SK-N-SH treated with all-trans-retinoic acid at 6 μM for 48 hours (cell line): Measurements from ENCODE around the gene RBM33.

Source experiments
- BACH2 ChIP-seq: fragments of 250-450 bp; sonication (Bioruptor Pico); IDR thresholded peaks from 2 replicates; pipeline ENCODE4 v1.9.0; 2021; ENCODE audit warnings: mild to moderate bottlenecking, borderline replicate concordance
- GLIS3 ChIP-seq: fragments of 250-450 bp; sonication (Bioruptor Pico); IDR thresholded peaks from 2 replicates; pipeline ENCODE4 v1.5.0; 2020; ENCODE audit warnings: mild to moderate bottlenecking, moderate library complexity
- ISL1 ChIP-seq: fragments of 250-450 bp; sonication (Bioruptor Pico); IDR thresholded peaks from 2 replicates; pipeline ENCODE4 v2.1.2; 2022; ENCODE audit warnings: mild to moderate bottlenecking, moderate library complexity
- OSR1 ChIP-seq: fragments of 250-450 bp; sonication (Bioruptor Pico); IDR thresholded peaks from 2 replicates; pipeline ENCODE4 v1.8.0; 2022; ENCODE audit warnings: moderate library complexity, mild to moderate bottlenecking, inconsistent platforms
- PPARA ChIP-seq: fragments of 250-450 bp; sonication (Bioruptor Pico); IDR thresholded peaks from 2 replicates; pipeline ENCODE4 v1.5.0; 2020; ENCODE audit warnings: mild to moderate bottlenecking, borderline replicate concordance
- RARB ChIP-seq: fragments of 250-450 bp; sonication (Bioruptor Pico); IDR thresholded peaks from 2 replicates; pipeline ENCODE4 v1.8.0; 2021; ENCODE audit warnings: mild to moderate bottlenecking, moderate library complexity
- TOX ChIP-seq: fragments of 250-450 bp; sonication (Bioruptor Pico); IDR thresholded peaks from 2 replicates; pipeline ENCODE4 v1.8.0; 2021; ENCODE audit warnings: mild to moderate bottlenecking, moderate library complexity, borderline replicate concordance
- TSHZ2 ChIP-seq: fragments of 250-450 bp; sonication (Bioruptor Pico); IDR thresholded peaks from 2 replicates; pipeline ENCODE4 v1.5.0; 2020; ENCODE audit warnings: mild to moderate bottlenecking, moderate library complexity
- ZFP30 ChIP-seq: fragments of 450-650 bp; formaldehyde crosslinking; IDR thresholded peaks from 2 replicates; pipeline ENCODE4 v1.5.0; 2022; ENCODE audit warnings: mild to moderate bottlenecking, moderate library complexity
- TF ChIP-seq, protein P1 (sequence below): fragments of 250-450 bp; sonication (Bioruptor Pico); IDR thresholded peaks from 2 replicates; pipeline ENCODE4 v1.8.0; 2020; ENCODE audit warnings: mild to moderate bottlenecking, moderate library complexity, borderline replicate concordance
- TF ChIP-seq, protein P2 (sequence below): fragments of 250-450 bp; sonication (Bioruptor Pico); IDR thresholded peaks from 2 replicates; pipeline ENCODE4 v1.5.1; 2020; ENCODE audit warnings: low read depth, mild to moderate bottlenecking, moderate library complexity
- TF ChIP-seq, protein P3 (sequence below): fragments of 250-450 bp; sonication (Bioruptor Pico); IDR thresholded peaks from 2 replicates; pipeline ENCODE4 v1.5.1; 2021; ENCODE audit warnings: mild to moderate bottlenecking, moderate library complexity

DNA sequence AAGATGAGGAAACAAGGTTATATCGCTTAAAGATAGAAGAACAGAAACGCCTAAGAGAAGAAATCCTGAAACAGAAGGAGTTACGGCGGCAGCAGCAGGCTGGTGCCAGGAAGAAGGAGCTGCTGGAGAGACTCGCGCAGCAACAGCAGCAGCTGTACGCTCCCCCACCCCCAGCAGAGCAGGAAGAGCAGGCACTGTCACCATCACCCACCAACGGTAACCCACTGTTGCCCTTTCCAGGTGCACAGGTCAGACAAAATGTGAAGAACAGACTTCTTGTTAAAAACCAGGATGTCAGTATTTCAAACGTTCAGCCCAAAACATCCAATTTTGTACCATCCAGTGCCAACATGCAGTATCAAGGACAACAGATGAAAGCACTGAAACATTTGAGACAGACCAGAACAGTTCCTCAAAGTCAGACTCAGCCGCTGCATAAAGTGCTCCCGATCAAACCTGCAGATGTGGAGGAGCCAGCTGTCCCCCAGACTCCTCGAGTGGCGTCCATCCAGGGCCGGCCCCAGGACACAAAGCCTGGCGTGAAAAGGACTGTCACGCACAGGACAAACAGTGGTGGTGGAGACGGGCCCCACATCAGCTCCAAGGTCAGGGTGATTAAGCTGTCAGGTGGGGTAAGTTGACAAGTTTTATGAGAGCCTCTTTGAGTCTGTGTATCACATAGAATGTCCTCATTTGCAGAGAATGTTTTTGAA, 100.7 kb downstream of the RBM33 start:
- no peak for TF ChIP-seq ZFP30 (CRISPR knock-in tag)
- TF ChIP-seq, protein P1, sequence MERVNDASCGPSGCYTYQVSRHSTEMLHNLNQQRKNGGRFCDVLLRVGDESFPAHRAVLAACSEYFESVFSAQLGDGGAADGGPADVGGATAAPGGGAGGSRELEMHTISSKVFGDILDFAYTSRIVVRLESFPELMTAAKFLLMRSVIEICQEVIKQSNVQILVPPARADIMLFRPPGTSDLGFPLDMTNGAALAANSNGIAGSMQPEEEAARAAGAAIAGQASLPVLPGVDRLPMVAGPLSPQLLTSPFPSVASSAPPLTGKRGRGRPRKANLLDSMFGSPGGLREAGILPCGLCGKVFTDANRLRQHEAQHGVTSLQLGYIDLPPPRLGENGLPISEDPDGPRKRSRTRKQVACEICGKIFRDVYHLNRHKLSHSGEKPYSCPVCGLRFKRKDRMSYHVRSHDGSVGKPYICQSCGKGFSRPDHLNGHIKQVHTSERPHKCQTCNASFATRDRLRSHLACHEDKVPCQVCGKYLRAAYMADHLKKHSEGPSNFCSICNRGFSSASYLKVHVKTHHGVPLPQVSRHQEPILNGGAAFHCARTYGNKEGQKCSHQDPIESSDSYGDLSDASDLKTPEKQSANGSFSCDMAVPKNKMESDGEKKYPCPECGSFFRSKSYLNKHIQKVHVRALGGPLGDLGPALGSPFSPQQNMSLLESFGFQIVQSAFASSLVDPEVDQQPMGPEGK, result no peak
- TF ChIP-seq OSR1, result no peak
- TF ChIP-seq, protein P2, sequence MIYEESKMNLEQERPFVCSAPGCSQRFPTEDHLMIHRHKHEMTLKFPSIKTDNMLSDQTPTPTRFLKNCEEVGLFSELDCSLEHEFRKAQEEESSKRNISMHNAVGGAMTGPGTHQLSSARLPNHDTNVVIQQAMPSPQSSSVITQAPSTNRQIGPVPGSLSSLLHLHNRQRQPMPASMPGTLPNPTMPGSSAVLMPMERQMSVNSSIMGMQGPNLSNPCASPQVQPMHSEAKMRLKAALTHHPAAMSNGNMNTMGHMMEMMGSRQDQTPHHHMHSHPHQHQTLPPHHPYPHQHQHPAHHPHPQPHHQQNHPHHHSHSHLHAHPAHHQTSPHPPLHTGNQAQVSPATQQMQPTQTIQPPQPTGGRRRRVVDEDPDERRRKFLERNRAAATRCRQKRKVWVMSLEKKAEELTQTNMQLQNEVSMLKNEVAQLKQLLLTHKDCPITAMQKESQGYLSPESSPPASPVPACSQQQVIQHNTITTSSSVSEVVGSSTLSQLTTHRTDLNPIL (CRISPR knock-in tag), result no peak
- no peak for TF ChIP-seq TOX (CRISPR knock-in tag)
- TF ChIP-seq, protein P3, sequence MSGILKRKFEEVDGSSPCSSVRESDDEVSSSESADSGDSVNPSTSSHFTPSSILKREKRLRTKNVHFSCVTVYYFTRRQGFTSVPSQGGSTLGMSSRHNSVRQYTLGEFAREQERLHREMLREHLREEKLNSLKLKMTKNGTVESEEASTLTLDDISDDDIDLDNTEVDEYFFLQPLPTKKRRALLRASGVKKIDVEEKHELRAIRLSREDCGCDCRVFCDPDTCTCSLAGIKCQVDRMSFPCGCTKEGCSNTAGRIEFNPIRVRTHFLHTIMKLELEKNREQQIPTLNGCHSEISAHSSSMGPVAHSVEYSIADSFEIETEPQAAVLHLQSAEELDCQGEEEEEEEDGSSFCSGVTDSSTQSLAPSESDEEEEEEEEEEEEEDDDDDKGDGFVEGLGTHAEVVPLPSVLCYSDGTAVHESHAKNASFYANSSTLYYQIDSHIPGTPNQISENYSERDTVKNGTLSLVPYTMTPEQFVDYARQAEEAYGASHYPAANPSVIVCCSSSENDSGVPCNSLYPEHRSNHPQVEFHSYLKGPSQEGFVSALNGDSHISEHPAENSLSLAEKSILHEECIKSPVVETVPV (CRISPR knock-in tag), result no peak
- TF ChIP-seq GLIS3 (CRISPR knock-in tag), result no peak
- TF ChIP-seq RARB (CRISPR knock-in tag), result no peak
- no peak for TF ChIP-seq TSHZ2 (CRISPR knock-in tag)
- no peak for TF ChIP-seq PPARA
- TF ChIP-seq BACH2 (CRISPR knock-in tag), result no peak
- no peak for TF ChIP-seq ISL1 (CRISPR knock-in tag)
